ENCODE results near the gene PCGF6. TPM values are rescaled to one million over a fixed set of nuclear protein-coding genes. Genes with fewer than 3 reads are reported as not detected.

Gene PCGF6
- total RNA-seq, 3 donors from 2014 or later (not counting 1 experiment from before 2014, with no cell fraction given) = 5.1 to 8.1 (median 7.1) TPM

DNA sequence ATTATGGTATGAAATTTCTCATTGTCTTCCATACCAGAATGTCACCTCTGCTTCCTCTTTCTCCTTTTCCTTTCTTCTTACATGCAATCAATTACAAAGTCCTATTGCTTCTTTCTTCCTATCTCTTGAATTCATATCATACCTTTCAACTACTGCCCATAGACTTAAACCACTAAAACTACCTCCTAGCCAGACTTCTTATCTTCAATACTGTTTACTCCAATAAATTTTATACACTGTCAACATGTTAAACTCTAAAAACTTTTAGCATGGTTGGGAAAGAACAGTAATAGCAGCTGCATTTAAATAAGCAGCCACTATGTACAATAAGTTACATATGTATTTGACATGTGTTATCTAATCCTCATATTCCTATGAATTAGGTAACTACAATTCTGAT, 34.9 kb downstream of the PCGF6 start:
- Mint-ChIP-seq H3K4me1 (no peaks in the 10 kb centered on the region), H3K4me3 (no peak overlapping the region), H3K9me3 (no peaks in the 10 kb centered on the region), H3K27ac (no peak overlapping the region), H3K27me3 (ENCODE audit: low read depth in 2 of 2) (no peaks in the 10 kb centered on the region), H3K36me3 (peaks cover 12% of the 10 kb centered on the region)
- intact Hi-C loops (cut with micrococcal nuclease) = no loop called here
- no peak for TF ChIP-seq CTCF (IDR thresholded peaks at IDR 0.05)
- H3K27ac ChIP-seq (ENCODE audit: low read length) = no peak overlapping the region
- H3K36me3 ChIP-seq (ENCODE audit: control insufficient read depth, insufficient read depth, low read length) = peaks cover 22% of the 10 kb centered on the region
- H3K27me3 ChIP-seq (ENCODE audit: control insufficient read depth, insufficient read depth, low read length) = no peaks in the 10 kb centered on the region
- DNase-seq (no peak), ATAC-seq (no peak)
- H3K4me1 ChIP-seq (ENCODE audit: control insufficient read depth, insufficient read depth, low read length) = no peaks in the 10 kb centered on the region
- no peak overlapping the region for H3K4me3 ChIP-seq (ENCODE audit: low read length)
- no peaks in the 10 kb centered on the region for H3K9me3 ChIP-seq (ENCODE audit: control insufficient read depth, insufficient read depth, low read length)

GRCh38 chr10:103310197-103310596, 40.7 kb downstream of the PCGF6 start:
- no peaks in the 10 kb centered on the region for H3K9me3 Mint-ChIP-seq
- intact Hi-C loops (cut with micrococcal nuclease) = no loop called here
- H3K27ac ChIP-seq (ENCODE audit: low read length) = no peak overlapping the region
- no peak overlapping the region for H3K27ac Mint-ChIP-seq
- no peaks in the 10 kb centered on the region for H3K4me1 ChIP-seq (ENCODE audit: control insufficient read depth, insufficient read depth, low read length)
- no peak for DNase-seq
- peaks cover 23% of the 10 kb centered on the region for H3K36me3 ChIP-seq (ENCODE audit: control insufficient read depth, insufficient read depth, low read length)
- no peaks in the 10 kb centered on the region for H3K27me3 ChIP-seq (ENCODE audit: control insufficient read depth, insufficient read depth, low read length)
- no peaks in the 10 kb centered on the region for H3K9me3 ChIP-seq (ENCODE audit: control insufficient read depth, insufficient read depth, low read length)
- TF ChIP-seq CTCF (IDR thresholded peaks at IDR 0.05) = no peak
- H3K4me3 ChIP-seq (ENCODE audit: low read length) = no peak overlapping the region
- no peaks in the 10 kb centered on the region for H3K36me3 Mint-ChIP-seq
- WGBS (ENCODE audit: insufficient coverage) = no CpG with 5 or more reads among the region's 1 CpG
- H3K4me3 Mint-ChIP-seq = no peak overlapping the region
- no peaks in the 10 kb centered on the region for H3K27me3 Mint-ChIP-seq (ENCODE audit: low read depth in 2 of 2)
- H3K4me1 Mint-ChIP-seq = no peaks in the 10 kb centered on the region
- ATAC-seq = no peak

- H3K27ac ChIP-seq (ENCODE audit: low read length) = no peak overlapping the region
- Mint-ChIP-seq H3K4me1 (no peaks in the 10 kb centered on the region), H3K27ac (no peak overlapping the region), H3K36me3 (no peaks in the 10 kb centered on the region), H3K4me3 (no peak overlapping the region), H3K9me3 (no peaks in the 10 kb centered on the region), H3K27me3 (ENCODE audit: low read depth in 2 of 2) (no peaks in the 10 kb centered on the region)
- peaks cover 18% of the 10 kb centered on the region for H3K36me3 ChIP-seq (ENCODE audit: control insufficient read depth, insufficient read depth, low read length)
- intact Hi-C loops (cut with micrococcal nuclease) = no loop called here
- 95% methylated on average over 4 of the region's 5 CpGs for WGBS (ENCODE audit: insufficient coverage)
- DNase-seq (no peak), ATAC-seq (no peak)
- H3K27me3 ChIP-seq (ENCODE audit: control insufficient read depth, insufficient read depth, low read length) = no peaks in the 10 kb centered on the region
- no peak for TF ChIP-seq CTCF (IDR thresholded peaks at IDR 0.05)
- H3K9me3 ChIP-seq (ENCODE audit: control insufficient read depth, insufficient read depth, low read length) = no peaks in the 10 kb centered on the region
- no peak overlapping the region for H3K4me3 ChIP-seq (ENCODE audit: low read length)
- H3K4me1 ChIP-seq (ENCODE audit: control insufficient read depth, insufficient read depth, low read length) = no peaks in the 10 kb centered on the region
These were observed 43.3 kb downstream of the PCGF6 start for GRCh38 chr10:103307594-103307993.

- 100% methylated on average over 1 of the region's 2 CpGs for WGBS (ENCODE audit: insufficient coverage)
- Histone ChIP-seq H3K4me3 (ENCODE audit: low read length) (no peak overlapping the region), H3K4me1 (ENCODE audit: control insufficient read depth, insufficient read depth, low read length) (no peaks in the 10 kb centered on the region), H3K36me3 (ENCODE audit: control insufficient read depth, insufficient read depth, low read length) (no peaks in the 10 kb centered on the region), H3K27ac (ENCODE audit: low read length) (no peak overlapping the region), H3K27me3 (ENCODE audit: control insufficient read depth, insufficient read depth, low read length) (peaks cover 2% of the 10 kb centered on the region), H3K9me3 (ENCODE audit: control insufficient read depth, insufficient read depth, low read length) (no peaks in the 10 kb centered on the region)
- Mint-ChIP-seq H3K4me3 (no peak overlapping the region), H3K4me1 (no peaks in the 10 kb centered on the region), H3K9me3 (no peaks in the 10 kb centered on the region), H3K27ac (no peak overlapping the region), H3K27me3 (ENCODE audit: low read depth in 2 of 2) (peaks cover 0 to 5% of the 10 kb centered on the region in 2 donors), H3K36me3 (no peaks in the 10 kb centered on the region)
- ATAC-seq (no peak), DNase-seq (no peak)
- TF ChIP-seq CTCF (IDR thresholded peaks at IDR 0.05) = no peak
- intact Hi-C loops (cut with micrococcal nuclease) = no loop called here
These were observed 55.4 kb downstream of the PCGF6 start for GRCh38 chr10:103295374-103296015.

Measured in natural killer cell (primary cell).